ENCODE results near the gene PINLYP.
A peak's percentile ranks its signal among the peaks of the same experiment; 100 is the strongest.

PINLYP gene

GRCh38 chr19:43562226-43562697 lies 13.3 kb upstream of the PINLYP start:
- Mint-ChIP-seq H3K36me3 (peaks cover 62% of the 10 kb centered on the region), H3K27ac (peak overlapping the region; percentile 93), H3K9me3 (no peaks in the 10 kb centered on the region), H3K4me3 (peak overlapping the region; percentile 57), H3K4me1 (peaks cover 53% of the 10 kb centered on the region)
- no peak for ATAC-seq
- DNase-seq (ENCODE audit: low spot score in 2 of 2), result no peak

GRCh38 chr19:43562698-43563241 lies 12.8 kb upstream of the PINLYP start:
- ATAC-seq (peak; percentile 97), DNase-seq (ENCODE audit: low spot score in 2 of 2) (peak; percentile 52 to 85)
- Mint-ChIP-seq H3K9me3 (no peaks in the 10 kb centered on the region), H3K36me3 (peaks cover 57% of the 10 kb centered on the region), H3K4me1 (peaks cover 53% of the 10 kb centered on the region), H3K4me3 (peak overlapping the region; percentile 57), H3K27ac (peak overlapping the region; percentile 93)

GRCh38 chr19:43563816-43564457 lies 11.7 kb upstream of the PINLYP start:
- Mint-ChIP-seq H3K4me1 (peaks cover 53% of the 10 kb centered on the region), H3K4me3 (peak overlapping the region; percentile 57), H3K9me3 (no peaks in the 10 kb centered on the region), H3K27ac (peak overlapping the region; percentile 93), H3K36me3 (peaks cover 46% of the 10 kb centered on the region)
- no peak for DNase-seq (ENCODE audit: low spot score in 2 of 2)
- ATAC-seq, result no peak

- ATAC-seq (no peak), DNase-seq (ENCODE audit: low spot score in 2 of 2) (no peak)
- H3K4me3 Mint-ChIP-seq, result no peak overlapping the region
- H3K36me3 Mint-ChIP-seq, result peaks cover 38% of the 10 kb centered on the region
- no peaks in the 10 kb centered on the region for H3K9me3 Mint-ChIP-seq
- peak overlapping the region; percentile 93 for H3K27ac Mint-ChIP-seq
- H3K4me1 Mint-ChIP-seq, result peaks cover 55% of the 10 kb centered on the region
Observed at GRCh38 chr19:43564800-43565199, 10.8 kb upstream of the PINLYP start.

GRCh38 chr19:43569657-43570056 lies 5.9 kb upstream of the PINLYP start:
- Mint-ChIP-seq H3K4me3 (no peak overlapping the region), H3K4me1 (peaks cover 36% of the 10 kb centered on the region), H3K9me3 (no peaks in the 10 kb centered on the region), H3K36me3 (no peaks in the 10 kb centered on the region), H3K27ac (peak overlapping the region; percentile 65)
- ATAC-seq (no peak), DNase-seq (ENCODE audit: low spot score in 2 of 2) (no peak)

- ATAC-seq, result no peak
- no peaks in the 10 kb centered on the region for H3K9me3 Mint-ChIP-seq
- peak overlapping the region; percentile 65 for H3K27ac Mint-ChIP-seq
Observed at GRCh38 chr19:43570174-43570791, 5.3 kb upstream of the PINLYP start.

GRCh38 chr19:43572171-43572588 lies 3.4 kb upstream of the PINLYP start:
- Mint-ChIP-seq H3K27ac (peak overlapping the region; percentile 76), H3K4me1 (peaks cover 47% of the 10 kb centered on the region), H3K4me3 (no peak overlapping the region), H3K36me3 (peaks cover 10% of the 10 kb centered on the region), H3K9me3 (no peaks in the 10 kb centered on the region)
- ATAC-seq, result no peak
- DNase-seq (ENCODE audit: low spot score in 2 of 2), result no peak

More at GRCh38 chr19:43570174-43570791, 5.3 kb upstream of the PINLYP start:
- Mint-ChIP-seq H3K4me1 (peaks cover 36% of the 10 kb centered on the region), H3K4me3 (no peak overlapping the region), H3K36me3 (peaks cover 4% of the 10 kb centered on the region)
- DNase-seq (ENCODE audit: low spot score in 2 of 2), result no peak

GRCh38 chr19:43574424-43575155 lies 1.0 kb upstream of the PINLYP start:
- DNase-seq (ENCODE audit: low spot score in 2 of 2), result no peak
- ATAC-seq, result no peak
- Mint-ChIP-seq H3K9me3 (no peaks in the 10 kb centered on the region), H3K27ac (peak overlapping the region; percentile 98), H3K36me3 (peaks cover 15% of the 10 kb centered on the region), H3K4me1 (peaks cover 62% of the 10 kb centered on the region), H3K4me3 (peak overlapping the region; percentile 99)

GRCh38 chr19:43575955-43576878 lies 616 bp downstream of the PINLYP start:
- Mint-ChIP-seq H3K27ac (peak overlapping the region; percentile 98), H3K36me3 (peaks cover 15% of the 10 kb centered on the region), H3K9me3 (no peaks in the 10 kb centered on the region), H3K4me1 (peaks cover 58% of the 10 kb centered on the region), H3K4me3 (peak overlapping the region; percentile 99)
- no peak for DNase-seq (ENCODE audit: low spot score in 2 of 2)
- no peak for ATAC-seq

DNA sequence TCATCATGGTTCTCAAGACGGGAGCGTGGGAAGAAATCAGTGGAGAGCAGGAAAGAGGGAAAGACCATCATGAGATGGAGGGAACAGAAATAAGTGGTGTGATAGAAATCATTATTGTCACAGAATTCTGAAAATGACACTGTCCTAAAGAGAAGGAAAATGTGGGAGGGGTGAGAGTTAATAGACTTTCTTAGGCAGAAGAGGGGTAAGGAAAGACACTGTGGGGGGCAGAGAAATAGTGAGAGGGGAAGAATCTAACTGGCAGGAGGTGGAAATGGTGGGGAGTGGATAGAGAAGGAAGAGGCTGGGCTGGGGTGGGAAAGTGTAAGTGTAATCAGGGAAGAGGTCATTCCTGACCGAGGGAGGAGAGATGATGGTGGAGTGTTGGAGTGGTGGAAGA lies 3.2 kb downstream of the PINLYP start:
- H3K27ac Mint-ChIP-seq, result peak overlapping the region; percentile 44
- H3K36me3 Mint-ChIP-seq, result peaks cover 15% of the 10 kb centered on the region
- DNase-seq (ENCODE audit: low spot score in 2 of 2), result no peak
- ATAC-seq, result no peak
- H3K4me1 Mint-ChIP-seq, result peaks cover 48% of the 10 kb centered on the region
- H3K4me3 Mint-ChIP-seq, result peak overlapping the region; percentile 75
- no peaks in the 10 kb centered on the region for H3K9me3 Mint-ChIP-seq

DNA sequence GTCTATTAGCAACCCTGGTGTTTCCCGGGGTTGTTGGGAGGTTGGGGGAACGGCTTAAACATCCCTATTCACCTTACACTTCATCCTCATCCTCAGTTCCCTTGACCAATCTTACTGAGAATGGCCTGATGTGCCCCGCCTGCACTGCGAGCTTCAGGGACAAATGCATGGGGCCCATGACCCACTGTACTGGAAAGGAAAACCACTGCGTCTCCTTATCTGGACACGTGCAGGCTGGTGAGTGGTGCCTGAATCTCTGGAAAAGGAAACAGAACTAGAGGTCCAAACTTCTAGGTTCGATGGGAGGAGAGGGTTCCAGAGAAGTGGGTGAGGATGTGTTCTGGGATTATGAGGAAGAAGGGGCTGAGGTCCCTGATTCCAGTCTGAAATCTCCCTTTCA lies 5.9 kb downstream of the PINLYP start:
- H3K27ac Mint-ChIP-seq, result peak overlapping the region; percentile 8
- H3K4me3 Mint-ChIP-seq, result peak overlapping the region; percentile 75

DNA sequence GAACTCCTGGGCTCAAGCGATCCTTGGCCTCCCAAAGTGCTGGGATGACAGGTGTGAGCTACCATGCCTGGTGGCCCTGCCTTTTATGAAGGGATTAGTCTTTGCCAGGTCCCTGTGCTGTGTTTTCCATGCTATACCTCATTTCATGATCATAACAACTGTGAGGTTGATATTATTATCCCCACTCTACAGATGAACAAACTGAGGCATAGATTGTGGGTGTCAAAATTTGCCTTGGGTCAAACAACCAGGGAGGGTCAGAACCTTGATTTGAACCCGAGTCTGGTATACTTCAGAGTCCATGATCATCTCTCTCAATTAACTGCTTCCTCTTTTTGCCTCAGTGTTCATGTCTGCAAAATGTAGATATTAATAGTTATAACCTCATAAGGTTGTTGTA lies 6.9 kb downstream of the PINLYP start:
- Mint-ChIP-seq H3K4me3 (peak overlapping the region; percentile 75), H3K4me1 (peaks cover 36% of the 10 kb centered on the region), H3K36me3 (peaks cover 13% of the 10 kb centered on the region), H3K9me3 (no peaks in the 10 kb centered on the region), H3K27ac (peak overlapping the region; percentile 8)
- DNase-seq (ENCODE audit: low spot score in 2 of 2), result no peak
- no peak for ATAC-seq

More for the DNA sequence above, 5.9 kb downstream of the PINLYP start:
- peaks cover 13% of the 10 kb centered on the region for H3K36me3 Mint-ChIP-seq
- H3K9me3 Mint-ChIP-seq, result no peaks in the 10 kb centered on the region
- peaks cover 43% of the 10 kb centered on the region for H3K4me1 Mint-ChIP-seq
- ATAC-seq, result no peak
- no peak for DNase-seq (ENCODE audit: low spot score in 2 of 2)

DNA sequence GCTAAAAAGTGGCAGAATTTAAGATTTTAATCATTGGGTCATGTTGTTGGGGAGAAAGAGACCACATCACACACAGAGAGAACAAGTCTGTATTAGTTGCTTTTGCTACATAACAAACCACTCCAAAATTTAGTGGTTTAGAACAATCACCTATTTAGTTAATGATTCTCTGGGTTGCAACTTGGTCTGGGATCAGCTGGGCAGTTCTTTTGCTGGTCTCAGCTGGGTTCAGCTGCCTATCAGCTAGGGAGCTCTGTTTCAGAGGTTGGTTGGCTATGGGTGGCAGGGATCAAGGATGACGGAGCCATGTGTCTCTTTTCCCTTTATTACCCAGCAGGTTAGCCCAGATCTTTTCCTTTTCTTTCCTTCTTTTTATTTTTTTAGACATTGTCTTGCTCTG lies 8.9 kb downstream of the PINLYP start:
- DNase-seq (ENCODE audit: low spot score in 2 of 2), result no peak
- no peak for ATAC-seq
- peaks cover 28% of the 10 kb centered on the region for H3K4me1 Mint-ChIP-seq
- H3K27ac Mint-ChIP-seq, result peak overlapping the region; percentile 83
- H3K36me3 Mint-ChIP-seq, result peaks cover 7% of the 10 kb centered on the region
- no peak overlapping the region for H3K4me3 Mint-ChIP-seq
- no peaks in the 10 kb centered on the region for H3K9me3 Mint-ChIP-seq

DNA sequence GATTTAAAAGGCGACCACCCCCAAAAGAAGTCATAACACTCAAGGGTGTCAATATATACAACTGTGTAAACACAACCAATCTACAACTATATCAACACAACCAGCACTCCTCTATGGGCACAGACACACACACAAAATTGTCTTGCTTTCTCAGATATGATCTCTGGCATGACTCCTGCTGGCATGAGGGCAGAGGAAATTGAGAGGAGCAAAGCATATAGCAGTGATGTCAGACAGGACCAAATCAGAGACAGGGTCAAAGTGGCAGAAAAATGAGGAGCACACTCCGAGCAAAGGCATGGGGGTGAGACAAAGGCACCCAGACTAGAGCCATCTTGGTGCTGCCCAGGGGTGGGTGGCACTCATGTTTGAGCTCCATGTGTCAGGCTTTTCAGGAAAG lies 10.7 kb downstream of the PINLYP start:
- H3K4me3 Mint-ChIP-seq, result no peak overlapping the region
- H3K27ac Mint-ChIP-seq, result peak overlapping the region; percentile 49
- DNase-seq (ENCODE audit: low spot score in 2 of 2) (no peak), ATAC-seq (no peak)
- H3K9me3 Mint-ChIP-seq, result no peaks in the 10 kb centered on the region
- peaks cover 24% of the 10 kb centered on the region for H3K4me1 Mint-ChIP-seq
- peaks cover 19% of the 10 kb centered on the region for H3K36me3 Mint-ChIP-seq

All from stimulated activated effector memory CD8-positive, alpha-beta T cell treated with anti-CD3 and anti-CD28 coated beads, Interleukin-12 subunit alpha, Interleukin-12 subunit beta, amount 100 ng/mL, for 72 hours (primary cell).